GM12874 (cell line): ENCODE results near the gene ADGRL3.

Experiments used
- CTCF ChIP-seq: IDR thresholded peaks from 2 replicates; pipeline ENCODE4 v1.5.1; 2011; ENCODE audit warnings: low read depth, mild to moderate bottlenecking, control low read depth, low read length, moderate library complexity; ENCODE audit not compliant: insufficient read depth

The ADGRL3 gene

GRCh38 chr4:61553557-61554125 is 353.5 kb downstream of the ADGRL3 start:
- TF ChIP-seq CTCF, result no peak

GRCh38 chr4:61555789-61556188 is 355.7 kb downstream of the ADGRL3 start:
- no peak for TF ChIP-seq CTCF

- no peak for TF ChIP-seq CTCF
Measured at GRCh38 chr4:61556277-61556676, 356.2 kb downstream of the ADGRL3 start.

GRCh38 chr4:61559396-61559795 is 359.3 kb downstream of the ADGRL3 start:
- TF ChIP-seq CTCF, result no peak

GRCh38 chr4:61561028-61561427 is 360.9 kb downstream of the ADGRL3 start:
- TF ChIP-seq CTCF, result no peak

GRCh38 chr4:61571761-61572559 is 371.8 kb downstream of the ADGRL3 start:
- no peak for TF ChIP-seq CTCF

- TF ChIP-seq CTCF, result no peak
Measured at GRCh38 chr4:61575796-61576195, 375.7 kb downstream of the ADGRL3 start.
